GM12878 (cell line): ENCODE results near the gene MSRB1. TPM values are rescaled to one million over a fixed set of nuclear protein-coding genes. Genes with fewer than 3 reads are reported as not detected.

Source experiments
- ATAC-seq: fragments of 200-7000 bp; cut with Tn5 transposase; 3 replicates; pipeline ENCODE4 v1.9.1; 2020; ENCODE audit warnings: mild to moderate bottlenecking, moderate library complexity
- BruUV-seq: library from RNA; stranded (reverse); fragments of 400-500 nt; replicated peaks from 2 replicates; lab custom pipeline; 2021; lab: Mats Ljungman, UMichigan
- CTCF ChIA-PET: fragments of 300-600 bp; sonication (Branson Sonifier 250); formaldehyde crosslinking; extraction: SDS; loops from one replicate; lab custom pipeline; 2021; ENCODE audit warnings: inconsistent platforms; lab: Yijun Ruan, JAX
- POLR2A ChIA-PET: fragments of 350-600 bp; formaldehyde crosslinking; extraction: SDS; loops from one replicate; lab custom pipeline; 2021; ENCODE audit warnings: inconsistent platforms; lab: Charles Lee
- RAD21 ChIA-PET: fragments of 300-600 bp; sonication (Branson Sonifier 250); formaldehyde crosslinking; loops from one replicate; lab custom pipeline; 2023; ENCODE audit warnings: antibody characterized with exemption; ENCODE audit not compliant: unreplicated experiment; lab: Charles Lee
- SMC1A ChIA-PET: fragments of 300-600 bp; sonication (Branson Sonifier 250); formaldehyde crosslinking; loops from one replicate; lab custom pipeline; 2023; ENCODE audit not compliant: unreplicated experiment, uncharacterized antibody; lab: Charles Lee
- DNase-seq: peaks from one replicate; pipeline ENCODE4 v3.0.0-alpha.2; 2011; ENCODE audit warnings: low read depth, low spot score
- FAIRE-seq: peaks from 3 replicates; lab custom pipeline; 2011; peaks lifted over from hg19 to GRCh38; lab: Jason Lieb, UNC
- H2AFZ ChIP-seq: 2 replicates; pipeline ENCODE4 v1.6.0; 2011; ENCODE audit warnings: low read depth, low read length, control low read depth; ENCODE audit not compliant: control insufficient read depth
- H3K27ac ChIP-seq: 2 replicates; pipeline ENCODE4 v1.5.1; 2011; ENCODE audit warnings: control low read depth; ENCODE audit not compliant: control insufficient read depth, insufficient read depth
- H3K27me3 ChIP-seq, 2 experiments: replicated peaks in 1 of 2; 2 replicates each; pipeline versions ENCODE4 v1.6.0 to v1.6.1; 2011; ENCODE audit warnings: low read length in 1 of 2; ENCODE audit not compliant: control insufficient read depth in 2 of 2, insufficient read depth in 2 of 2
- H3K36me3 ChIP-seq, 2 experiments: 2 replicates each; pipeline ENCODE4 v1.5.1; 2011; ENCODE audit warnings: low read length in 1 of 2; ENCODE audit not compliant: control insufficient read depth in 2 of 2, insufficient read depth in 2 of 2
- H3K4me1 ChIP-seq: 2 replicates; pipeline ENCODE4 v1.6.1; 2011; ENCODE audit warnings: mild to moderate bottlenecking, low read length, moderate library complexity, mixed read lengths; ENCODE audit not compliant: control insufficient read depth, insufficient read depth
- H3K4me2 ChIP-seq: 2 replicates; pipeline ENCODE4 v1.6.0; 2011; ENCODE audit warnings: control low read depth; ENCODE audit not compliant: control insufficient read depth, insufficient read depth
- H3K4me3 ChIP-seq: fragments of 200-600 bp; sonication (generic); 2 replicates; pipeline ENCODE4 v1.5.1; 2016
- H3K79me2 ChIP-seq: 2 replicates; pipeline ENCODE4 v1.6.0; 2011; ENCODE audit warnings: low read length; ENCODE audit not compliant: control insufficient read depth, insufficient read depth
- H3K9ac ChIP-seq: 2 replicates; pipeline ENCODE4 v1.8.0; 2011; ENCODE audit warnings: low read length, control low read depth, mixed read lengths; ENCODE audit not compliant: control insufficient read depth, insufficient read depth
- H3K9me3 ChIP-seq: replicated peaks from 3 replicates; pipeline ENCODE4 v1.5.1; 2011; ENCODE audit warnings: mild to moderate bottlenecking, low read length; ENCODE audit not compliant: control insufficient read depth, insufficient read depth
- H4K20me1 ChIP-seq: 2 replicates; pipeline ENCODE4 v1.6.0; 2011; ENCODE audit not compliant: control insufficient read depth, insufficient read depth
- ASH2L ChIP-seq: fragments of 300-600, 200-600 bp; sonication (generic); IDR thresholded peaks from 2 replicates; pipeline ENCODE4 v1.6.1; 2017; ENCODE audit warnings: low read depth, mild to moderate bottlenecking, borderline replicate concordance
- CHD4 ChIP-seq: fragments of 200-600 bp; sonication (generic); IDR thresholded peaks from 2 replicates; pipeline ENCODE4 v1.6.1; 2016; ENCODE audit warnings: mild to moderate bottlenecking
- CREM ChIP-seq: IDR thresholded peaks from 2 replicates; pipeline ENCODE4 v1.6.1; 2014; ENCODE audit warnings: antibody characterized with exemption, low read depth
- EGR1 ChIP-seq, 2 experiments: IDR thresholded peaks; 1 replicate in 1 of 2; 2 replicates in 1 of 2; pipeline ENCODE4 v1.6.1; 2011 to 2012; ENCODE audit warnings: low read depth in 2 of 2, low read length in 2 of 2, borderline replicate concordance in 1 of 2, mild to moderate bottlenecking in 1 of 2, moderate library complexity in 1 of 2
- NR2F1 ChIP-seq: fragments of 450-650 bp; conservative IDR thresholded peaks from 2 replicates; pipeline ENCODE4 v1.6.1; 2017; ENCODE audit warnings: mild to moderate bottlenecking
- RUNX3 ChIP-seq: IDR thresholded peaks from 2 replicates; pipeline ENCODE4 v1.6.1; 2012; ENCODE audit warnings: low read length, inconsistent platforms
- SMAD5 ChIP-seq: IDR thresholded peaks from 2 replicates; pipeline ENCODE4 v1.6.1; 2016; ENCODE audit warnings: antibody characterized with exemption, low read depth
- WGBS: methylation state at CpG from one replicate; pipeline ENCODE4 v1.1.6; 2016; ENCODE audit warnings: low lambda C conversion rate; ENCODE audit not compliant: insufficient replicate concordance, insufficient coverage; ENCODE audit errors: missing lambda C conversion rate; 5-methylcytosine and 5-hydroxymethylcytosine counted together
- in situ Hi-C: fragments of 300-500 bp; cut with MboI; formaldehyde crosslinking; loops from 9 replicates; pipeline ENCODE4 v1.14.3; 2018; ENCODE audit warnings: mixed read lengths
- intact Hi-C: fragments of 100-400 bp; cut with micrococcal nuclease; formaldehyde crosslinking; loops from one replicate; pipeline ENCODE4 v1.14.2; 2022; ENCODE audit not compliant: unreplicated experiment
- polyA plus RNA-seq, 11 experiments: library from polyadenylated mRNA; depleted of rRNA in 4 of 11; unstranded in 6 of 11; stranded (reverse) in 5 of 11; fragments of >200 nt; fragmentation: Nextera tagmentation in 4 of 11; fragmentation: Illumina TruSeq in 1 of 11; extraction: Ambion mirVana in 4 of 11; extraction: Trizol in 1 of 11; gene quantifications; 1 replicate in 1 of 11; 2 replicates in 10 of 11; pipeline versions ENCODE4 v1.2.1 to v1.2.3, GENCODE V29; 2011 to 2016; ENCODE audit warnings: inconsistent platforms in 2 of 11, missing spikeins in 2 of 11, low read depth in 1 of 11
- total RNA-seq, 4 experiments: library from RNA; depleted of rRNA in 3 of 4; stranded (reverse); fragments of >200 nt in 3 of 4; fragmentation: Illumina TruSeq in 1 of 4; extraction: Trizol in 1 of 4; gene quantifications; 2 replicates each; pipeline versions ENCODE4 v1.2.1 to v1.2.3, GENCODE V29; 2013 to 2021
- TF ChIP-seq, protein P1 (sequence below): fragments of 450-650 bp; IDR thresholded peaks from 2 replicates; pipeline ENCODE4 v1.6.1; 2016; ENCODE audit warnings: mild to moderate bottlenecking, moderate library complexity, borderline replicate concordance
- TF ChIP-seq, protein P2 (sequence below): IDR thresholded peaks from 2 replicates; pipeline ENCODE4 v1.6.1; 2012; ENCODE audit warnings: low read depth, low read length, improper control_type of control experiment
- TF ChIP-seq, protein P3 (sequence below): IDR thresholded peaks from 2 replicates; pipeline ENCODE4 v1.6.1; 2012; ENCODE audit warnings: improper control_type of control experiment, low read depth, low read length; ENCODE audit not compliant: insufficient replicate concordance
- TF ChIP-seq, protein P4 (sequence below): fragments of 450-650 bp; IDR thresholded peaks from 2 replicates; pipeline ENCODE4 v1.6.1; 2017; ENCODE audit warnings: borderline replicate concordance

MSRB1 gene
- total and polyA plus RNA-seq, 10 of the 15 experiments (the other 5 are each of a cell fraction or from before 2014, with no cell fraction given): 5.1 to 48.6 (median 25.7) TPM

DNA sequence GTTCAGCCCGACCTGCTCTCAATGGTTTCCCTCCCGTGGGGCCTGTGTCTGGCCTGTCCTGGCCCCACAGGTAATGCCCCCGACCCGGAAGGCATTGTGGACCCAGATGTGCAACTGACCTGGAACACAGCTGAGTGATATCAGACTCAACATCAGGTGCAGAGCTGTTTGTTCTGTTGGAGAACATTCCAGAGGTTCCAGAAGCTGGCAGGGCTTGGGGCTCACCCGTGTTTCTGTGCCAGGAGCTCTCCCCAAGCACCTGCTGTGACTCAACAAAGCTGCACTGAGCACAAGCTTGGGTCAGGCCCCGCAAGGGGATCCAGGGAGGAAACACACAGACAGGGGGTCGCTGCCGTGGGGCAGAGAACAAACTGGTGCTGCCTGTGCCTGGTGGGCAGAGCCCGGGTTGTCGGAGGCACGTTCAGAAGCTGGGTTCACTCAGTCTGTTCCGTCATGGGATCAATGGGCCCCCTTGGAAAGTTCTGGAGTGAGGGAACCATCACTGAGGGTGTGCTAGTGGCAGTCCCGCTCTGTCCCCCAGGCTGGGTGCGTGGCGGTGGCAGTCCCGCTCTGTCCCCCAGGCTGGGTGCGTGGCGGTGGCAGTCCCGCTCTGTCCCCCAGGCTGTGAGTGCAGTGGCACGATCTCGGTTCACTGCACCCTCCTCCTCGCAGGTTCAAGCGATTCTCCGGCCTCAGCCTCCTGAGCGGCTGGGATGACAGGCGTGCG is 46.9 kb downstream of the MSRB1 start (continued):
- TF ChIP-seq, protein P1, sequence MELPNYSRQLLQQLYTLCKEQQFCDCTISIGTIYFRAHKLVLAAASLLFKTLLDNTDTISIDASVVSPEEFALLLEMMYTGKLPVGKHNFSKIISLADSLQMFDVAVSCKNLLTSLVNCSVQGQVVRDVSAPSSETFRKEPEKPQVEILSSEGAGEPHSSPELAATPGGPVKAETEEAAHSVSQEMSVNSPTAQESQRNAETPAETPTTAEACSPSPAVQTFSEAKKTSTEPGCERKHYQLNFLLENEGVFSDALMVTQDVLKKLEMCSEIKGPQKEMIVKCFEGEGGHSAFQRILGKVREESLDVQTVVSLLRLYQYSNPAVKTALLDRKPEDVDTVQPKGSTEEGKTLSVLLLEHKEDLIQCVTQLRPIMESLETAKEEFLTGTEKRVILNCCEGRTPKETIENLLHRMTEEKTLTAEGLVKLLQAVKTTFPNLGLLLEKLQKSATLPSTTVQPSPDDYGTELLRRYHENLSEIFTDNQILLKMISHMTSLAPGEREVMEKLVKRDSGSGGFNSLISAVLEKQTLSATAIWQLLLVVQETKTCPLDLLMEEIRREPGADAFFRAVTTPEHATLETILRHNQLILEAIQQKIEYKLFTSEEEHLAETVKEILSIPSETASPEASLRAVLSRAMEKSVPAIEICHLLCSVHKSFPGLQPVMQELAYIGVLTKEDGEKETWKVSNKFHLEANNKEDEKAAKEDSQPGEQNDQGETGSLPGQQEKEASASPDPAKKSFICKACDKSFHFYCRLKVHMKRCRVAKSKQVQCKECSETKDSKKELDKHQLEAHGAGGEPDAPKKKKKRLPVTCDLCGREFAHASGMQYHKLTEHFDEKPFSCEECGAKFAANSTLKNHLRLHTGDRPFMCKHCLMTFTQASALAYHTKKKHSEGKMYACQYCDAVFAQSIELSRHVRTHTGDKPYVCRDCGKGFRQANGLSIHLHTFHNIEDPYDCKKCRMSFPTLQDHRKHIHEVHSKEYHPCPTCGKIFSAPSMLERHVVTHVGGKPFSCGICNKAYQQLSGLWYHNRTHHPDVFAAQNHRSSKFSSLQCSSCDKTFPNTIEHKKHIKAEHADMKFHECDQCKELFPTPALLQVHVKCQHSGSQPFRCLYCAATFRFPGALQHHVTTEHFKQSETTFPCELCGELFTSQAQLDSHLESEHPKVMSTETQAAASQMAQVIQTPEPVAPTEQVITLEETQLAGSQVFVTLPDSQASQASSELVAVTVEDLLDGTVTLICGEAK: no peak
- no peak for TF ChIP-seq NR2F1

DNA sequence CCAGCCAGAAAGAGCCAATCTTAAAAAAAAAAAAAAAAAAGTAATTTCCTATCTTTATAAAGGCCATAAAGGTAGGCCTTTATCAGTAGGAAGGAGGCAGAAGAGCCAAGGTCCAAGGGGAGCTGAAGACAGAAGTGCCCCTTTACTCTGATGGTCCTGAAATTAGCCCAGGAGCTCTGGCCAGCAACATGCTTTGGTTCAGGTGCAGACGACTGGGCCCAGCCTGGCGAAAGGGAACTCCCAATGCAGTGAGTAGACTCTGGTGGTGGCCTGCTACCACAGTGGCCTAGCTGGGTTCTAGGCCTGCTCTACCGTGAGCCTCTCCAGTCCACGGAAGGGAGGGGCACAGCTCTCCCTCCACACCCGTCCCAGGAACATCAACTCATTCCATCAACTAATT is 47.9 kb downstream of the MSRB1 start:
- POLR2A ChIA-PET: no interaction called here
- RAD21 ChIA-PET: no interaction called here
- Histone ChIP-seq H3K27ac (no peak overlapping the region), H3K9me3 (no peaks in the 10 kb centered on the region), H4K20me1 (no peaks in the 10 kb centered on the region), H3K36me3 (no peaks in the 10 kb centered on the region), H3K4me1 (no peaks in the 10 kb centered on the region), H3K79me2 (no peaks in the 10 kb centered on the region), H3K4me3 (no peak overlapping the region), H3K4me2 (no peak overlapping the region), H3K9ac (no peak overlapping the region), H3K27me3 (no peaks in the 10 kb centered on the region; a peak in 1 of 4 replicates), H2AFZ (no peak overlapping the region)
- DNase-seq (no peak), FAIRE-seq (no peak), ATAC-seq (no peak)
- 32% methylated on average over 5 of the region's 5 CpGs for WGBS
- SMC1A ChIA-PET: no interaction called here
- CTCF ChIA-PET: interaction anchor here (1.0 kb wide), 1 partner anchor 178 kb away, joined by 3 read pairs; no protein-coding TSS in a partner anchor
- in situ Hi-C loops (no loop called here), intact Hi-C loops (no loop called here)
- no TSS peak for BruUV-seq
- TF ChIP-seq SMAD5: no peak
- TF ChIP-seq, protein P2, sequence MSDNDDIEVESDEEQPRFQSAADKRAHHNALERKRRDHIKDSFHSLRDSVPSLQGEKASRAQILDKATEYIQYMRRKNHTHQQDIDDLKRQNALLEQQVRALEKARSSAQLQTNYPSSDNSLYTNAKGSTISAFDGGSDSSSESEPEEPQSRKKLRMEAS: no peak
- no peak for TF ChIP-seq EGR1 (IDR thresholded peaks at IDR 0.05; ENCODE audit: borderline replicate concordance in 1 of 2, low read depth in 2 of 2, low read length in 2 of 2)
- TF ChIP-seq CREM: no peak
- TF ChIP-seq ASH2L: no peak
- TF ChIP-seq, protein P3, sequence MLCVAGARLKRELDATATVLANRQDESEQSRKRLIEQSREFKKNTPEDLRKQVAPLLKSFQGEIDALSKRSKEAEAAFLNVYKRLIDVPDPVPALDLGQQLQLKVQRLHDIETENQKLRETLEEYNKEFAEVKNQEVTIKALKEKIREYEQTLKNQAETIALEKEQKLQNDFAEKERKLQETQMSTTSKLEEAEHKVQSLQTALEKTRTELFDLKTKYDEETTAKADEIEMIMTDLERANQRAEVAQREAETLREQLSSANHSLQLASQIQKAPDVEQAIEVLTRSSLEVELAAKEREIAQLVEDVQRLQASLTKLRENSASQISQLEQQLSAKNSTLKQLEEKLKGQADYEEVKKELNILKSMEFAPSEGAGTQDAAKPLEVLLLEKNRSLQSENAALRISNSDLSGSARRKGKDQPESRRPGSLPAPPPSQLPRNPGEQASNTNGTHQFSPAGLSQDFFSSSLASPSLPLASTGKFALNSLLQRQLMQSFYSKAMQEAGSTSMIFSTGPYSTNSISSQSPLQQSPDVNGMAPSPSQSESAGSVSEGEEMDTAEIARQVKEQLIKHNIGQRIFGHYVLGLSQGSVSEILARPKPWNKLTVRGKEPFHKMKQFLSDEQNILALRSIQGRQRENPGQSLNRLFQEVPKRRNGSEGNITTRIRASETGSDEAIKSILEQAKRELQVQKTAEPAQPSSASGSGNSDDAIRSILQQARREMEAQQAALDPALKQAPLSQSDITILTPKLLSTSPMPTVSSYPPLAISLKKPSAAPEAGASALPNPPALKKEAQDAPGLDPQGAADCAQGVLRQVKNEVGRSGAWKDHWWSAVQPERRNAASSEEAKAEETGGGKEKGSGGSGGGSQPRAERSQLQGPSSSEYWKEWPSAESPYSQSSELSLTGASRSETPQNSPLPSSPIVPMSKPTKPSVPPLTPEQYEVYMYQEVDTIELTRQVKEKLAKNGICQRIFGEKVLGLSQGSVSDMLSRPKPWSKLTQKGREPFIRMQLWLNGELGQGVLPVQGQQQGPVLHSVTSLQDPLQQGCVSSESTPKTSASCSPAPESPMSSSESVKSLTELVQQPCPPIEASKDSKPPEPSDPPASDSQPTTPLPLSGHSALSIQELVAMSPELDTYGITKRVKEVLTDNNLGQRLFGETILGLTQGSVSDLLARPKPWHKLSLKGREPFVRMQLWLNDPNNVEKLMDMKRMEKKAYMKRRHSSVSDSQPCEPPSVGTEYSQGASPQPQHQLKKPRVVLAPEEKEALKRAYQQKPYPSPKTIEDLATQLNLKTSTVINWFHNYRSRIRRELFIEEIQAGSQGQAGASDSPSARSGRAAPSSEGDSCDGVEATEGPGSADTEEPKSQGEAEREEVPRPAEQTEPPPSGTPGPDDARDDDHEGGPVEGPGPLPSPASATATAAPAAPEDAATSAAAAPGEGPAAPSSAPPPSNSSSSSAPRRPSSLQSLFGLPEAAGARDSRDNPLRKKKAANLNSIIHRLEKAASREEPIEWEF: no peak
- no peak for TF ChIP-seq CHD4
- no peak for TF ChIP-seq RUNX3
- TF ChIP-seq, protein P4, sequence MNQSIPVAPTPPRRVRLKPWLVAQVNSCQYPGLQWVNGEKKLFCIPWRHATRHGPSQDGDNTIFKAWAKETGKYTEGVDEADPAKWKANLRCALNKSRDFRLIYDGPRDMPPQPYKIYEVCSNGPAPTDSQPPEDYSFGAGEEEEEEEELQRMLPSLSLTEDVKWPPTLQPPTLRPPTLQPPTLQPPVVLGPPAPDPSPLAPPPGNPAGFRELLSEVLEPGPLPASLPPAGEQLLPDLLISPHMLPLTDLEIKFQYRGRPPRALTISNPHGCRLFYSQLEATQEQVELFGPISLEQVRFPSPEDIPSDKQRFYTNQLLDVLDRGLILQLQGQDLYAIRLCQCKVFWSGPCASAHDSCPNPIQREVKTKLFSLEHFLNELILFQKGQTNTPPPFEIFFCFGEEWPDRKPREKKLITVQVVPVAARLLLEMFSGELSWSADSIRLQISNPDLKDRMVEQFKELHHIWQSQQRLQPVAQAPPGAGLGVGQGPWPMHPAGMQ: no peak
